ENCODE results near the gene STAMBPL1.

STAMBPL1 gene

GRCh38 chr10:88957381-88957780 is 77.3 kb downstream of the STAMBPL1 start:
- DNase-seq = no peak

DNA sequence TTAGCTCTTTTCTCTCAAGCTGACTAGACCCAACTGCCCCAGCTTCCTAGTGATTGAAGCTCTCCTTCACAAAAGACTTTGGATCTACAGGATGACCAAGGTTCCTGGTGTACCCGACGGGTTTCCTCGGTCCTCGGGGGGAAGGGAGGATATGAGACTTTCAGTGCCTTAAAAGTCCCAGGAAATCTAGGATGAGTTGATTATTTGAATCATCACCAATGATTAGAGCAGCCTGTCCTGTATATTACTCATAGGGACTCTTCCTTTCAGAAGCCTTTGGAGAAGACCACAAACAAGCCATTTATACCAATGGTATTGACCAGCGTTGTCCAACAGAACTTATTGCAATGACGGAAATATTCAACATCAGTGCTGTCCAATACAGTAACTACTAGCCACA is 78.7 kb downstream of the STAMBPL1 start:
- DNase-seq = no peak

DNA sequence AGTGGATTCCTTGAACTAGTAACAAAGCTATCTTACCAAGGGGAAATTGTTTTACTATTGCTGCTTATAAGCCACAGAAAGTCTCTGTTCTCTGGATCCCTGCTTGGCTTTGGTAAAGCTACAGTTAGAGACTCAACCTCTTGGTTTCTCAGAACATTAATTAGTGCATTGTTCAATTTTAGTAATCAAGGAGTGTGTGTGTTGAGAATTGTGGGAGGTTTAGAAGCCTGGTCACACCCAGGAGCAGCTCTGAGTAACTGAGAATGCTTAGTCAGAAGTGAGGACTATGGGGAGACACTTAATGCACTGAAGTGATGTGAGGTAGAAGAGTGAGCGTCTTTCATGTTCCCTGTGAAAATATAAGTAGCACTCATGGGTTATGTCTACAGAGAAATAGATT is 80.8 kb downstream of the STAMBPL1 start:
- DNase-seq = no peak

- no peak for DNase-seq
Measured at GRCh38 chr10:88961266-88961665, 81.2 kb downstream of the STAMBPL1 start.

- no peak for DNase-seq
Measured at GRCh38 chr10:88962336-88962735, 82.3 kb downstream of the STAMBPL1 start.

DNA sequence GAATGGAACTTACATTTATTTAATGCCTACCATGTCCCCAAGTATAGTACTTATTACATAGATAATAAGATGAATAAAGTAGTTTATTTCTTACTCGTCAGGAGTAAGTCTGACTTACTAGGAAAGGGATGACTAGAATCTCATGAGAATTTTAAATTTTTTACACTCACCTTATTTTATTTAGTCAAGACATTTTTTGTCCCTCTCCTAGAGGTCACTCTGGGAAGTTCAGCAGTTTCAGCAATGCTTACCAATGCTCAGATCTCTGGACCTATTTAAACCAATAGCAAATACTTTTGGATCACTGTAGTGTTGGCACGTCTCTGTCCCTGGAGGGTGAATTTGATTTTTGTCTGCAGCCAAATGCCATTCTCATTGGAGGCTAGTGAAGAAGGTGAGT is 83.3 kb downstream of the STAMBPL1 start:
- DNase-seq = no peak

- DNase-seq = no peak
Measured at GRCh38 chr10:88964360-88964759, 84.3 kb downstream of the STAMBPL1 start.

GRCh38 chr10:88964869-88965415 is 84.9 kb downstream of the STAMBPL1 start:
- no peak for DNase-seq

DNA sequence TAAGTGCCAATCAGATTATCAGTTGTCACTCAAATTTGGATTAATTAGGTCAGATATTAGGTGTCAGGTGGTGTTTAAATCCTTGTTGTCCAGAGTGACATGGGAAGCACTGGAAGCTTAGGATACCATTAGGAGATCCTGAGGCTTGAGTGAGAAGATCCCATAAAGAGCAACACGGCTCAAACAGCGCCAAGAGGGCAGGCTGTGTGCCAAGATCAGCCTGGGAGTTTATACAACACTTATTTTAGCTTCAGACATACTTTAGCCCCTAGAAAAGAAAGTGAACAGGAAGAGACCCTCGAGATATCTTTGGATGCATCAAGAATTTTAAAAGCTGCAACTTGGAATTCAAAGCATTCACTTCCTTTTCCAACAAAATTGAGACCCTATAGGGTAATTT is 86.8 kb downstream of the STAMBPL1 start:
- no peak for DNase-seq

- no peak for DNase-seq
Measured at GRCh38 chr10:88968391-88968790, 88.3 kb downstream of the STAMBPL1 start.

- DNase-seq = no peak
Measured at GRCh38 chr10:88971221-88972061, 91.4 kb downstream of the STAMBPL1 start.
